ENCODE measurements around the gene DCPS. TPM values are rescaled to one million over a fixed set of nuclear protein-coding genes. Genes with fewer than 3 reads are reported as not detected.

The DCPS gene
- total RNA-seq, 4 donors from 2014 or later = 15.1 to 23.4 (median 16.7) TPM

DNA sequence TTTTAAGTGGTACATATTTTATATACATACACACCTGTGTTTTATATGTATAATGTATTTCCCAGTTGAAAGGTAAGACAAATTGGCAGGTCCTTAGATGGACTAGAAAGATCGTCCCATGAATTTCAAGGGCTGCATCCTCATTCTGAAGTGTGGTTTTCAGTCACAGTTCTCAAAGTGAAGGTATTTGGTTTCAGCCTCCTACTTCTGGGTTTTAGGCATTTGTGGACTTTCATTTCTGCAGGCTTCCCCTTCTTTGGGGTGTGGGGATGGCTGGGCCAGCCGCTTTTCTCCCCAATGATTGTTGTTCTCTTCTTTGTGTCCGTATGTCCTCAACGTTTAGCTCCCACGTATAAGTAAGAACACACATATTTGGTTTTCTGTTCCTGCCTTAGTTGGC lies 10.0 kb downstream of the DCPS start:
- DNase-seq (ENCODE audit: low spot score in 2 of 2) = no peak
- intact Hi-C loops (cut with DNase I; ENCODE audit: low total_unique reads) = no loop called here
- 89 to 92% methylated on average over 5 of the region's 5 CpGs for WGBS, 2 donors
- no peak for TF ChIP-seq POLR2A (IDR thresholded peaks at IDR 0.05)
- TF ChIP-seq, protein P1, sequence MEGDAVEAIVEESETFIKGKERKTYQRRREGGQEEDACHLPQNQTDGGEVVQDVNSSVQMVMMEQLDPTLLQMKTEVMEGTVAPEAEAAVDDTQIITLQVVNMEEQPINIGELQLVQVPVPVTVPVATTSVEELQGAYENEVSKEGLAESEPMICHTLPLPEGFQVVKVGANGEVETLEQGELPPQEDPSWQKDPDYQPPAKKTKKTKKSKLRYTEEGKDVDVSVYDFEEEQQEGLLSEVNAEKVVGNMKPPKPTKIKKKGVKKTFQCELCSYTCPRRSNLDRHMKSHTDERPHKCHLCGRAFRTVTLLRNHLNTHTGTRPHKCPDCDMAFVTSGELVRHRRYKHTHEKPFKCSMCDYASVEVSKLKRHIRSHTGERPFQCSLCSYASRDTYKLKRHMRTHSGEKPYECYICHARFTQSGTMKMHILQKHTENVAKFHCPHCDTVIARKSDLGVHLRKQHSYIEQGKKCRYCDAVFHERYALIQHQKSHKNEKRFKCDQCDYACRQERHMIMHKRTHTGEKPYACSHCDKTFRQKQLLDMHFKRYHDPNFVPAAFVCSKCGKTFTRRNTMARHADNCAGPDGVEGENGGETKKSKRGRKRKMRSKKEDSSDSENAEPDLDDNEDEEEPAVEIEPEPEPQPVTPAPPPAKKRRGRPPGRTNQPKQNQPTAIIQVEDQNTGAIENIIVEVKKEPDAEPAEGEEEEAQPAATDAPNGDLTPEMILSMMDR (IDR thresholded peaks at IDR 0.05) = no peak
- H3K4me3 ChIP-seq (ENCODE audit: low read depth, poor library complexity, severe bottlenecking) = no peak overlapping the region

DNA sequence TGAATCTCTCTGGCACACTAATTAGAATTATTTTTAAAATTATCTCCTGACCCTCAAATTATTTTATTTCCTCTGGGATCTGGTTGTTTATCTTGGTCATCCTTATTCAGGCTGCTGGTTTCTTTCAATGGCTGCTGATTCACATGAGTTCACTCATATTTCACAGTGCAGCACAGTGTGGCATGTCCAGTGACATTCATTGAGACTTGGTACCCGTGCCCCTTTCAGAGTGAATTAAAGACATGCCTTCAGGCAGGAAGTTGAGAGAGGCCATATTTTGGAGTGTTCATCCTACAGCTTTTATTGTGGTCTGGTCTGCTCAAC lies 13.5 kb downstream of the DCPS start:
- WGBS, 2 donors = 13 to 28% methylated on average over 1 of the region's 1 CpG
- TF ChIP-seq POLR2A (IDR thresholded peaks at IDR 0.05) = no peak
- TF ChIP-seq, protein P1 (IDR thresholded peaks at IDR 0.05) = no peak
- intact Hi-C loops (cut with DNase I; ENCODE audit: low total_unique reads) = no loop called here
- no peak for DNase-seq (ENCODE audit: low spot score in 2 of 2)
- H3K4me3 ChIP-seq (ENCODE audit: low read depth, poor library complexity, severe bottlenecking) = no peak overlapping the region

DNA sequence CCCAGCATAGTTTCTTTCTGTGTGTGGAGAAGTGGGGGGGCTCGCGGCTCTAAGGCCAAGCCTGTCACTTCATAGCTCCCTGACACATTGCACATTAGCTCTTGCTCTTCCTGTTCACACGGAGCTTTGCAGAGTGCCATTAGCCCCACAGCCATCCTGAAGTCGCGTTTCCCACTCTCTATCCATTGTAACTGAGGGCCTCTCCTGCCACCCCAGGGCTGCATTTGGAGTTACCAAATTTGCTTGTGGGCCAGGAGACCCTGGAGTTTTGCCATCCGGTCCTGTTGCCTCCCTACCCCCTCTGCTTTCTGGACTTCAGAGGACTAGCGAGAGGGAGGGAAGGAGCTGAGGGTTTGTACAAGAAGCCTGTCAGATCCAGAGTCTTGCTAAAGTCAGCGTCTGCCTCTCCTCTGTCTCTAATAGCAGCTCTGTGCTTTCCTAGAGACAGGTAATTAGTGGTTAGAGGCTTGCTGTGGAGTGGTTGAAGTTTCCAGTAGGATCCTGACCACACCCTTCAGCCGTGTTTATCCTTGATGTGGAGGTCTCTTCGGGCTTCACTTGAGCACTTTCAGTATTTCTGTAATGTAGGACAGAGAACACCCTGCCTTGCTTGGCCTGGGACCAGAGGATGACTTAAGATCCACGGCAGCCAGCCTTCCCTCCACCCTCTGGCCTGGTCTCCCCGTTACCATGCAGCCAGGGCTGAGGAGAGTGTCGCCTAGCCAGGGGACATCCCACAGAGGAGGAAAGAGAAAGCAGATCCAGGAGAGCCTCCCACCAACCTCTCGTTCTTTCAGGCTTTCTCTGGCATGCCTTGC lies 14.1 kb downstream of the DCPS start:
- TF ChIP-seq, protein P1 (IDR thresholded peaks at IDR 0.05) = no peak
- TF ChIP-seq POLR2A (IDR thresholded peaks at IDR 0.05) = no peak
- DNase-seq (ENCODE audit: low spot score in 2 of 2) = peak; percentile 76 to 95
- 12 to 15% methylated on average over 14 of the region's 14 CpGs for WGBS, 2 donors
- intact Hi-C loops (cut with DNase I; ENCODE audit: low total_unique reads) = no loop called here
- no peak overlapping the region for H3K4me3 ChIP-seq (ENCODE audit: low read depth, poor library complexity, severe bottlenecking)

DNA sequence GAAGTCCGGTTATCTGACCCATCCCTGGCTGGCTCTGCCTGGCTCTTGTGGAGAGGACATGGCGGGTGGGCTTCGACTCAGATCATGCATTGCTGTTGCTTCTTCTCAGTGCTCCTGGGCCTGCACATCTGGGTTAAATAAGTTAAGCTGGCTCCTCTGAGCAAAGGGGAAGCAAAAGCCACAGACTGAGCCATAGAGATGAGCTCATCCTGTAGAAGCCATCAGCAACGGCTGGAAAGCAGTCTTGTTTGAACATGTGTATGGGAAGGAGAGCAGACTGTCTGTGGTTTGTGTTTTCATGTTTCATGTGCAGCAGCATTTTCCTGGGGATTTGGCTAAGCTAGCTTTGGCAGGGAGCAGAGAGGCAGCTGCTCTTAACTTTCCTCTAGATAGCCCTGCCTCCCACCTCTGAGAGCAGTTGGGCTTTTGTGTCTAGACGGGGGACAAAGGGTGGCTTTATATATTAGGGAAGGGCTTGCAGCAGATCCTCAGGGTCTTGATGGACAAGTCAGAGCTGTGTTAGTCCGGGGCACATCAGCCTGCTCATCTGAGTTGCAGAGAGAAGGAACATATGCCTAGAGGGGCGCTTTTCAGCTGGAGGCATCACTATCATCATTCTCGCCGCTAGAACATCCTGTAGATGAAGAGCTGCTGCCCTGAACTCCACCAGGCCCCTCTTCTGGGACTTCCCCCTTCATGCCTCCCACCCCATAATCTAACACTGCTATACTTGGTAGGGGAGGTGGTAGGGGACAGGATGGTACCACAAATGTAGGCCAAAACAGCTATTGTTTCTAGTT lies 14.9 kb downstream of the DCPS start:
- intact Hi-C loops (cut with DNase I; ENCODE audit: low total_unique reads) = no loop called here
- 14 to 21% methylated on average over 7 to 9 of the region's 9 CpGs for WGBS, 2 donors
- peak in 1 of 2 donors; percentile 68 for DNase-seq (ENCODE audit: low spot score in 2 of 2)
- no peak overlapping the region for H3K4me3 ChIP-seq (ENCODE audit: low read depth, poor library complexity, severe bottlenecking)
- no peak for TF ChIP-seq POLR2A (IDR thresholded peaks at IDR 0.05)
- TF ChIP-seq, protein P1 (IDR thresholded peaks at IDR 0.05) = no peak

DNA sequence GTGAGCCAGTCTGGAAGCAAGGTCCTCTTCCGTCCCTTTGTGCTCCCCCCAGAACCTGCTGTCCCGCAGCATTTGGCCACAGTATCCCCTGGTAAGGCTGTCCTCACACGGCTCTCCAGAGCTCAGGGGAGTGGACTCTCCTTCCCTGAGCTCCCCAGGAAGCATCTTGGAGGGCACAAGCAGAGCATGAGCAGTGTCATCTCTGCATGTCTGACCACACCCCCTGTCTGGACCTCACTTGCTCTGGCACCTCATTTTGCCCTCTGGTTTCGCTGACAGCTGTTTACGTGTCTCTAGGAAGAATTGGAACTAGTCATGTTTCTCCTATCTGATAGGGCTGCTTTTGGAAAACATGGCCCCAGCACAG lies 15.5 kb downstream of the DCPS start:
- DNase-seq (ENCODE audit: low spot score in 2 of 2) = no peak
- TF ChIP-seq, protein P1 (IDR thresholded peaks at IDR 0.05) = no peak
- no peak for TF ChIP-seq POLR2A (IDR thresholded peaks at IDR 0.05)
- H3K4me3 ChIP-seq (ENCODE audit: low read depth, poor library complexity, severe bottlenecking) = no peak overlapping the region
- intact Hi-C loops (cut with DNase I; ENCODE audit: low total_unique reads) = no loop called here
- 38 to 41% methylated on average over 5 of the region's 5 CpGs for WGBS, 2 donors
